PFSK-1 (cell line): Measurements from ENCODE around the gene KLHL2. TPM values are rescaled to one million over a fixed set of nuclear protein-coding genes. Genes with fewer than 3 reads are reported as not detected.

Source experiments
- FOXP2 ChIP-seq: optimal IDR thresholded peaks from 2 replicates; pipeline ENCODE3; 2011; ENCODE audit warnings: borderline replicate concordance, control low read depth, inconsistent platforms; ENCODE audit not compliant: insufficient read depth; ENCODE audit errors: extremely low read length, extremely low read depth
- POLR2AphosphoS5 ChIP-seq: IDR thresholded peaks from 2 replicates; pipeline ENCODE4 v1.6.1; 2012; ENCODE audit warnings: low read depth, mild to moderate bottlenecking, control low read depth, low read length, moderate library complexity
- SIN3A ChIP-seq: IDR thresholded peaks from 2 replicates; pipeline ENCODE4 v1.6.1; 2012; ENCODE audit warnings: mild to moderate bottlenecking, low read length, moderate library complexity, borderline replicate concordance; ENCODE audit not compliant: insufficient read depth
- TAF1 ChIP-seq: IDR thresholded peaks from 2 replicates; pipeline ENCODE4 v1.6.1; 2012; ENCODE audit warnings: low read length, control low read depth, borderline replicate concordance; ENCODE audit not compliant: insufficient read depth
- polyA plus RNA-seq: library from polyadenylated mRNA; unstranded; fragments of >200 nt; gene quantifications from one replicate; pipeline ENCODE4 v1.2.1, GENCODE V29; 2012; ENCODE audit warnings: low read depth, missing spikeins; ENCODE audit not compliant: insufficient read length
- TF ChIP-seq, protein P1 (sequence below), 2 experiments: IDR thresholded peaks; 2 replicates each; pipeline versions ENCODE4 v1.6.1 to v1.8.0; 2011 to 2012; ENCODE audit warnings: low read depth in 2 of 2, low read length in 2 of 2, control low read depth in 1 of 2, inconsistent platforms in 1 of 2, mild to moderate bottlenecking in 1 of 2, moderate library complexity in 1 of 2; ENCODE audit not compliant: insufficient read depth in 1 of 2

Gene KLHL2, protein sequence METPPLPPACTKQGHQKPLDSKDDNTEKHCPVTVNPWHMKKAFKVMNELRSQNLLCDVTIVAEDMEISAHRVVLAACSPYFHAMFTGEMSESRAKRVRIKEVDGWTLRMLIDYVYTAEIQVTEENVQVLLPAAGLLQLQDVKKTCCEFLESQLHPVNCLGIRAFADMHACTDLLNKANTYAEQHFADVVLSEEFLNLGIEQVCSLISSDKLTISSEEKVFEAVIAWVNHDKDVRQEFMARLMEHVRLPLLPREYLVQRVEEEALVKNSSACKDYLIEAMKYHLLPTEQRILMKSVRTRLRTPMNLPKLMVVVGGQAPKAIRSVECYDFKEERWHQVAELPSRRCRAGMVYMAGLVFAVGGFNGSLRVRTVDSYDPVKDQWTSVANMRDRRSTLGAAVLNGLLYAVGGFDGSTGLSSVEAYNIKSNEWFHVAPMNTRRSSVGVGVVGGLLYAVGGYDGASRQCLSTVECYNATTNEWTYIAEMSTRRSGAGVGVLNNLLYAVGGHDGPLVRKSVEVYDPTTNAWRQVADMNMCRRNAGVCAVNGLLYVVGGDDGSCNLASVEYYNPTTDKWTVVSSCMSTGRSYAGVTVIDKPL
- 1.2 TPM for polyA plus RNA-seq

DNA sequence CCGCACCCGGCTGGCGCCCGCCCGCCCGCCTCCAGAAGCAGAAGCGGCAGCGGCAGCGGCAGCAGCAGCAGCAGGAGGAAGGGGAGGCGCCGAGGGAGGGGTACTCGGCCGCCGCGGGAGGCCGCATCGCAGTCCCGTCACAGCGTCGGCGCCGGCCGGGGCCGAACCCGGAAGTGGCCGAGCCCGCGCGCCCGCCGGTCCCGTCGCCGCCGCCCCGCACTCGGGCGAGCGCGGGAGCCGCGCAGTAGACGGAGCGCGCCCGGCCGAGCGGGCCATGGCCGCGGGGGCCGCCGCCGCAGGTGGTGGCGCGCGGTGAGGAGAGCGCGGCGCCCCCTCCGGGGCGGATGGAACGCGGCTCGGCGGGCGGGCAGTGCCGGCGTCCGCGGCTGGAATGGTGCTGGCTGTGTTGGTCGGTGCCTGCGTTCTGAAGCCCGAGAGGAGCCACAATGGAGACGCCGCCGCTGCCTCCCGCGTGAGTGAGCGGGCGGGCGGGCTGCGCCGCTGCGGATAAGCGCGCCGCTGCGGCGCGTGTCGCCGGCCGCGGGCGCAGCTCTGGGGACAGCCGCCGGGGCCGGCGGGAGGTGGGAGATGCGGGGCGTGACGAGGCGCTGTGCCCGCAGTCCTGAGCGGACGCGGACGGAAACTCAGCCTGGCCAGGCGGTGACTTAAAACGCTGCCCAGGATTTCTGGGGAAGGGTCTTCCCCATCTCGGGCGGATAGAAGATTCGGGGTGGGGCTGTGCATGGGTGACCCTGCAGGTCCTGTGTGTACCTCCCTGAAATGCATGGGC is at the start of gene KLHL2:
Gene KLHL2, plus strand, starts transcription at position 131 of the 790 bp plus-strand sequence. Its CDS starts 316 bp downstream, at position 447.
- TF ChIP-seq FOXP2: no peak
- TF ChIP-seq, protein P1, sequence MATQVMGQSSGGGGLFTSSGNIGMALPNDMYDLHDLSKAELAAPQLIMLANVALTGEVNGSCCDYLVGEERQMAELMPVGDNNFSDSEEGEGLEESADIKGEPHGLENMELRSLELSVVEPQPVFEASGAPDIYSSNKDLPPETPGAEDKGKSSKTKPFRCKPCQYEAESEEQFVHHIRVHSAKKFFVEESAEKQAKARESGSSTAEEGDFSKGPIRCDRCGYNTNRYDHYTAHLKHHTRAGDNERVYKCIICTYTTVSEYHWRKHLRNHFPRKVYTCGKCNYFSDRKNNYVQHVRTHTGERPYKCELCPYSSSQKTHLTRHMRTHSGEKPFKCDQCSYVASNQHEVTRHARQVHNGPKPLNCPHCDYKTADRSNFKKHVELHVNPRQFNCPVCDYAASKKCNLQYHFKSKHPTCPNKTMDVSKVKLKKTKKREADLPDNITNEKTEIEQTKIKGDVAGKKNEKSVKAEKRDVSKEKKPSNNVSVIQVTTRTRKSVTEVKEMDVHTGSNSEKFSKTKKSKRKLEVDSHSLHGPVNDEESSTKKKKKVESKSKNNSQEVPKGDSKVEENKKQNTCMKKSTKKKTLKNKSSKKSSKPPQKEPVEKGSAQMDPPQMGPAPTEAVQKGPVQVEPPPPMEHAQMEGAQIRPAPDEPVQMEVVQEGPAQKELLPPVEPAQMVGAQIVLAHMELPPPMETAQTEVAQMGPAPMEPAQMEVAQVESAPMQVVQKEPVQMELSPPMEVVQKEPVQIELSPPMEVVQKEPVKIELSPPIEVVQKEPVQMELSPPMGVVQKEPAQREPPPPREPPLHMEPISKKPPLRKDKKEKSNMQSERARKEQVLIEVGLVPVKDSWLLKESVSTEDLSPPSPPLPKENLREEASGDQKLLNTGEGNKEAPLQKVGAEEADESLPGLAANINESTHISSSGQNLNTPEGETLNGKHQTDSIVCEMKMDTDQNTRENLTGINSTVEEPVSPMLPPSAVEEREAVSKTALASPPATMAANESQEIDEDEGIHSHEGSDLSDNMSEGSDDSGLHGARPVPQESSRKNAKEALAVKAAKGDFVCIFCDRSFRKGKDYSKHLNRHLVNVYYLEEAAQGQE (IDR thresholded peaks at IDR 0.05; ENCODE audit: insufficient read depth in 1 of 2, low read depth in 2 of 2, low read length in 2 of 2): no peak
- TF ChIP-seq SIN3A: no peak
- no peak for TF ChIP-seq TAF1
- TF ChIP-seq POLR2AphosphoS5: no peak

DNA sequence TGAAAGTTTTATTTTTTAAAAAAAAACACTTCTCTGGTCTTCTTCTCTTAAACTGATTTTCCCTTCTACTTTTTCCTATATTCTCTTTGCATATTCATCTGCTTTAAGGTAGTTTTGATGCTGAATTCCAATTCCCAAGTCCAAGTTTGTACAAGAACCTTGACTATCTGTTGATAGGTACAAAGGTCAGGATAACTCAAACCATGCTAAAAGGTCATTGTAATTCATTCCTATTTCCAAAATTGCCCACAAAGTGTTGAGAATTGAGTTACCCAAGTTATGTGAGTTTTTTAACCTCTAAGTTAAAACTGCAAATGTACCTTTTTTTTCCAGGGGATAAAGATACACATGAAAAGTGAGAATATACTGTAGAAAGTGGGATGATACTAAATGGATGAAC is 48.6 kb upstream of the KLHL2 start:
- TF ChIP-seq SIN3A (no peak), TAF1 (no peak), FOXP2 (no peak), POLR2AphosphoS5 (no peak)
- TF ChIP-seq, protein P1 (IDR thresholded peaks at IDR 0.05; ENCODE audit: insufficient read depth in 1 of 2, low read depth in 2 of 2, low read length in 2 of 2): no peak

DNA sequence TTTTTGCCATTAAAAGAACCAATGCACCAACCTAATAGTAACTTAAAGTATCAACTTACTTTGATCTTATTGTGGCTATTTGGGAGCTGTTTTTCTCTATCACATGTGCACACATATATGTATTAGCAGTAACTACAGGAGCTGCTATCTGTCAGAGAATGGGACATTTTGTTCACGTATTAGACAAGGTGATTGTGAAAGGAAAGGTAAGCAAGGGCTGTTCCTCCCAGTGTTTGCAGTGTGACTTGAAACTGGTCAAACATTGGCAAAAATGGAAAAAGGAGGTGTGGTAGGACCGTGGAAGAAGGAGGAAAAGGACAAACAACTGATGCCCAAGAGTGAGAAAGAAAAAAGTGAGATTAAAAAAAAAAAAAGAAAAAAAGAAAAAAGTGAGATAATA is 43.1 kb upstream of the KLHL2 start:
- TF ChIP-seq TAF1: no peak
- TF ChIP-seq, protein P1 (IDR thresholded peaks at IDR 0.05; ENCODE audit: insufficient read depth in 1 of 2, low read depth in 2 of 2, low read length in 2 of 2): no peak

DNA sequence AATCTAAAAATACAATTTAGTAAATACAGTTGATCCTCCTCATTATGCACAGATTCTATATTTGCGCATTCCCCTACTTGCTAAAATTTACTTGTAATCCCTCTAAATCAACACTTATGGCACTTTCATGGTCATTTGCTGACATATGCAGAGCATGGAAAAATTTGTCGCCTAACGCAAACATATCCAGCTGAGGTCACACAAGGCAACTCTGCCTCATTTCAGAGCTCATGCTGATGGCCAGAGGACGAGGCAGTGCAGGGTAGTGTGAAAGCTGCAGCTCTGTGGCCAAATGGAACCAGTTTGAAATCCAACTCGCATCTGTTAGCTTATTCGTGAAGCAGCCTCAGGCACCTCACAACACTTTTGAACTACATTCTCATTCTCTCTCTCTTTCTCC is 39.7 kb upstream of the KLHL2 start:
- TF ChIP-seq FOXP2: no peak
- TF ChIP-seq TAF1: no peak
- TF ChIP-seq SIN3A: no peak
- no peak for TF ChIP-seq POLR2AphosphoS5
- TF ChIP-seq, protein P1 (IDR thresholded peaks at IDR 0.05; ENCODE audit: insufficient read depth in 1 of 2, low read depth in 2 of 2, low read length in 2 of 2): no peak
